GM19035 (cell line): ENCODE measurements around the gene LZTS2.

Experiments
- ATAC-seq: cut with Tn5 transposase; IDR thresholded peaks from one replicate; pipeline ENCODE4 v1.9.1; 2021; ENCODE audit not compliant: unreplicated experiment

LZTS2 gene

GRCh38 chr10:100997360-100998182 is 2.0 kb upstream of the LZTS2 start:
- peak; percentile 43 for ATAC-seq

GRCh38 chr10:100998183-100998990 is 1.2 kb upstream of the LZTS2 start:
- ATAC-seq = peak; percentile 19

- peak; percentile 46 for ATAC-seq
Observed at GRCh38 chr10:100998991-100999741, 442 bp upstream of the LZTS2 start.

GRCh38 chr10:101000127-101000914 is 713 bp downstream of the LZTS2 start:
- no peak for ATAC-seq

GRCh38 chr10:101000915-101001658 is 1.5 kb downstream of the LZTS2 start:
- no peak for ATAC-seq

GRCh38 chr10:101001659-101002035 is 2.0 kb downstream of the LZTS2 start:
- ATAC-seq = no peak

GRCh38 chr10:101002456-101002855 is 2.8 kb downstream of the LZTS2 start:
- ATAC-seq = no peak

- no peak for ATAC-seq
Observed at GRCh38 chr10:101003639-101004206, 4.1 kb downstream of the LZTS2 start.

- ATAC-seq = no peak
Observed at GRCh38 chr10:101005361-101005760, 5.8 kb downstream of the LZTS2 start.

GRCh38 chr10:101005869-101006567 is 6.4 kb downstream of the LZTS2 start:
- ATAC-seq = no peak

GRCh38 chr10:101006593-101007098 is 7.0 kb downstream of the LZTS2 start:
- ATAC-seq = no peak

- ATAC-seq = no peak
Observed at GRCh38 chr10:101007099-101007711, 7.6 kb downstream of the LZTS2 start.

GRCh38 chr10:101007915-101008822 is 8.6 kb downstream of the LZTS2 start:
- no peak for ATAC-seq

GRCh38 chr10:101008823-101009423 is 9.3 kb downstream of the LZTS2 start:
- ATAC-seq = no peak

- no peak for ATAC-seq
Observed at GRCh38 chr10:101010329-101010728, 10.7 kb downstream of the LZTS2 start.

GRCh38 chr10:101011517-101012423 is 12.2 kb downstream of the LZTS2 start:
- no peak for ATAC-seq
